ENCODE measurements around the gene SCYL2. TPM values are rescaled to one million over a fixed set of nuclear protein-coding genes. Genes with fewer than 3 reads are reported as not detected.

The SCYL2 gene
- total RNA-seq, 1 donor from 2014 or later = 53.9 TPM

GRCh38 chr12:100382338-100382737 lies 115.4 kb downstream of the SCYL2 start:
- TF ChIP-seq CTCF (IDR thresholded peaks at IDR 0.05) = no peak
- no peak for DNase-seq (ENCODE audit: low spot score)
- Mint-ChIP-seq H3K27me3 (ENCODE audit: low read depth) (peaks cover 11% of the 10 kb centered on the region), H3K4me1 (ENCODE audit: low read depth) (no peaks in the 10 kb centered on the region), H3K36me3 (ENCODE audit: low read depth) (no peaks in the 10 kb centered on the region), H3K27ac (ENCODE audit: unreplicated experiment) (no peak overlapping the region), H3K4me3 (ENCODE audit: unreplicated experiment) (no peak overlapping the region), H3K9me3 (ENCODE audit: low read depth) (no peaks in the 10 kb centered on the region)

- no peaks in the 10 kb centered on the region for H3K4me1 Mint-ChIP-seq (ENCODE audit: low read depth)
- no peak overlapping the region for H3K27ac Mint-ChIP-seq (ENCODE audit: unreplicated experiment)
- H3K4me3 Mint-ChIP-seq (ENCODE audit: unreplicated experiment) = no peak overlapping the region
- peaks cover 17% of the 10 kb centered on the region for H3K27me3 Mint-ChIP-seq (ENCODE audit: low read depth)
- H3K9me3 Mint-ChIP-seq (ENCODE audit: low read depth) = no peaks in the 10 kb centered on the region
- no peaks in the 10 kb centered on the region for H3K36me3 Mint-ChIP-seq (ENCODE audit: low read depth)
- no peak for DNase-seq (ENCODE audit: low spot score)
- TF ChIP-seq CTCF (IDR thresholded peaks at IDR 0.05) = no peak
These were observed 116.9 kb downstream of the SCYL2 start for GRCh38 chr12:100383586-100384558.

- Mint-ChIP-seq H3K36me3 (ENCODE audit: low read depth) (no peaks in the 10 kb centered on the region), H3K27me3 (ENCODE audit: low read depth) (peaks cover 19% of the 10 kb centered on the region), H3K27ac (ENCODE audit: unreplicated experiment) (no peak overlapping the region), H3K4me1 (ENCODE audit: low read depth) (no peaks in the 10 kb centered on the region), H3K4me3 (ENCODE audit: unreplicated experiment) (no peak overlapping the region), H3K9me3 (ENCODE audit: low read depth) (no peaks in the 10 kb centered on the region)
- no peak for TF ChIP-seq CTCF (IDR thresholded peaks at IDR 0.05)
- DNase-seq (ENCODE audit: low spot score) = no peak
These were observed 117.6 kb downstream of the SCYL2 start for GRCh38 chr12:100384559-100384935.

- H3K9me3 Mint-ChIP-seq (ENCODE audit: low read depth) = no peaks in the 10 kb centered on the region
- DNase-seq (ENCODE audit: low spot score) = no peak
- TF ChIP-seq CTCF (IDR thresholded peaks at IDR 0.05) = no peak
- no peak overlapping the region for H3K4me3 Mint-ChIP-seq (ENCODE audit: unreplicated experiment)
- no peaks in the 10 kb centered on the region for H3K4me1 Mint-ChIP-seq (ENCODE audit: low read depth)
- H3K36me3 Mint-ChIP-seq (ENCODE audit: low read depth) = no peaks in the 10 kb centered on the region
- no peak overlapping the region for H3K27ac Mint-ChIP-seq (ENCODE audit: unreplicated experiment)
- peaks cover 20% of the 10 kb centered on the region for H3K27me3 Mint-ChIP-seq (ENCODE audit: low read depth)
These were observed 121.4 kb downstream of the SCYL2 start for GRCh38 chr12:100388382-100388781.

Other genes with a start within 250 kb of the SCYL2 start
- gene BLTP3B, start 124.3 kb upstream of the SCYL2 start, total RNA-seq = 13.7 to 18.7 TPM (median 13.9 TPM) in 3 replicates
- gene ACTR6, start 66.4 kb upstream of the SCYL2 start, total RNA-seq = 17.4 to 20.7 TPM (median 20.6 TPM) in 3 replicates
- gene DEPDC4, start 98 bp upstream of the SCYL2 start, total RNA-seq = 0.44 to 1.6 TPM (median 0.57 TPM) in 3 replicates
- not detected in 3 replicates for gene SLC17A8, start 89.9 kb downstream of the SCYL2 start, total RNA-seq
- not detected in 3 replicates for gene NR1H4, start 206.7 kb downstream of the SCYL2 start, total RNA-seq